BJ (cell line): ENCODE measurements around the gene CNGA3. TPM values are rescaled to one million over a fixed set of nuclear protein-coding genes. Genes with fewer than 3 reads are reported as not detected.

Experiments
- CTCF ChIA-PET: fragments of 350-600 bp; formaldehyde crosslinking; extraction: SDS; loops from one replicate; lab custom pipeline; 2021; ENCODE audit warnings: antibody characterized with exemption, inconsistent platforms; lab: Yijun Ruan, JAX
- POLR2A ChIA-PET: fragments of 300-600 bp; sonication (Branson Sonifier 250); formaldehyde crosslinking; extraction: SDS; loops from one replicate; lab custom pipeline; 2021; ENCODE audit warnings: antibody characterized with exemption; lab: Charles Lee
- DNase-seq: peaks from one replicate; pipeline ENCODE4 v3.0.0-alpha.2; 2011; ENCODE audit warnings: low read depth
- H3K27me3 ChIP-seq: 2 replicates; pipeline ENCODE4 v1.6.0; 2011; ENCODE audit warnings: low read length; ENCODE audit not compliant: control insufficient read depth, insufficient read depth
- H3K36me3 ChIP-seq: 2 replicates; pipeline ENCODE4 v1.5.1; 2011; ENCODE audit warnings: low read length; ENCODE audit not compliant: control insufficient read depth, insufficient read depth
- H3K4me3 ChIP-seq: 2 replicates; pipeline ENCODE4 v1.5.1; 2011; ENCODE audit warnings: low read depth, mild to moderate bottlenecking, control low read depth, low read length
- CTCF ChIP-seq: IDR thresholded peaks from 2 replicates; pipeline ENCODE4 v1.5.1; 2011; ENCODE audit warnings: low read depth, mild to moderate bottlenecking, control low read depth, inconsistent platforms, low read length, moderate library complexity; ENCODE audit not compliant: insufficient read depth
- polyA plus RNA-seq: library from polyadenylated mRNA; depleted of rRNA; stranded (reverse); fragments of >200 nt; gene quantifications from 2 replicates; pipeline ENCODE4 v1.2.3, GENCODE V29; 2011

Gene CNGA3
- polyA plus RNA-seq, 1 experiment, result not detected

- no peak for DNase-seq
Observed at GRCh38 chr2:98416383-98417159, 70.3 kb downstream of the CNGA3 start.

GRCh38 chr2:98419544-98419943 lies 73.3 kb downstream of the CNGA3 start:
- POLR2A ChIA-PET, result no interaction called here
- DNase-seq, result no peak
- CTCF ChIA-PET, result no interaction called here
- no peaks in the 10 kb centered on the region for H3K36me3 ChIP-seq
- no peak for TF ChIP-seq CTCF
- H3K27me3 ChIP-seq, result peaks cover 5% of the 10 kb centered on the region
- no peak overlapping the region for H3K4me3 ChIP-seq

More at GRCh38 chr2:98416383-98417159, 70.3 kb downstream of the CNGA3 start:
- Histone ChIP-seq H3K4me3 (no peak overlapping the region), H3K27me3 (peaks cover 5% of the 10 kb centered on the region), H3K36me3 (no peaks in the 10 kb centered on the region)
- CTCF ChIA-PET, result no interaction called here
- POLR2A ChIA-PET, result no interaction called here
- no peak for TF ChIP-seq CTCF

- ChIA-PET CTCF (interaction anchor here (1.1 kb wide), 1 partner anchor 8 kb away, joined by 3 read pairs; no protein-coding TSS in a partner anchor), POLR2A (no interaction called here)
- H3K36me3 ChIP-seq, result no peaks in the 10 kb centered on the region
- peaks cover 5% of the 10 kb centered on the region for H3K27me3 ChIP-seq
- no peak for TF ChIP-seq CTCF
- no peak for DNase-seq
- H3K4me3 ChIP-seq, result no peak overlapping the region
Observed at GRCh38 chr2:98419977-98420725, 73.9 kb downstream of the CNGA3 start.

GRCh38 chr2:98422449-98422848 lies 76.2 kb downstream of the CNGA3 start:
- Histone ChIP-seq H3K4me3 (no peak overlapping the region), H3K27me3 (peaks cover 5% of the 10 kb centered on the region), H3K36me3 (no peaks in the 10 kb centered on the region)
- no peak for TF ChIP-seq CTCF
- no peak for DNase-seq
- CTCF ChIA-PET, result no interaction called here
- POLR2A ChIA-PET, result no interaction called here

- TF ChIP-seq CTCF, result no peak
- Histone ChIP-seq H3K36me3 (no peaks in the 10 kb centered on the region), H3K27me3 (peaks cover 2% of the 10 kb centered on the region; the same call in 1 of the 2 replicates), H3K4me3 (no peak overlapping the region)
- no peak for DNase-seq
- POLR2A ChIA-PET, result no interaction called here
- CTCF ChIA-PET, result no interaction called here
Observed at GRCh38 chr2:98426771-98427170, 80.5 kb downstream of the CNGA3 start.
